Measurements from ENCODE around the gene LMO7. TPM values are rescaled to one million over a fixed set of nuclear protein-coding genes. Genes with fewer than 3 reads are reported as not detected.

LMO7 gene
- total RNA-seq, 1 experiment from 2014 or later: 18.5 TPM

GRCh38 chr13:75610466-75610865 is 25.7 kb upstream of the LMO7 start (continued):
- TF ChIP-seq ZNF138 (CRISPR knock-in tag; conservative IDR thresholded peaks at IDR 0.05) (no peak), ZBTB21 (CRISPR knock-in tag; IDR thresholded peaks at IDR 0.05; ENCODE audit: borderline replicate concordance) (no peak), ZNF232 (CRISPR knock-in tag; IDR thresholded peaks at IDR 0.05) (no peak), GABPB1 (CRISPR knock-in tag; IDR thresholded peaks at IDR 0.05) (no peak), ESRRA (CRISPR knock-in tag; IDR thresholded peaks at IDR 0.05; ENCODE audit: borderline replicate concordance) (no peak), HMGXB4 (CRISPR knock-in tag; IDR thresholded peaks at IDR 0.05) (no peak)

GRCh38 chr13:75612354-75612753 is 23.8 kb upstream of the LMO7 start:
- H3K36me3 Mint-ChIP-seq: no peaks in the 10 kb centered on the region
- no peaks in the 10 kb centered on the region for H3K27me3 Mint-ChIP-seq (ENCODE audit: low read depth)
- H3K4me1 Mint-ChIP-seq: no peaks in the 10 kb centered on the region
- DNase-seq (ENCODE audit: low spot score) (no peak), ATAC-seq (no peak)
- POLR2A ChIA-PET: no interaction called here
- CTCF ChIA-PET: no interaction called here
- H3K27ac Mint-ChIP-seq: no peak overlapping the region
- no peak for TF ChIP-seq ATF3 (CRISPR knock-in tag; conservative IDR thresholded peaks at IDR 0.05)
- no peak for TF ChIP-seq ZNF219 (CRISPR knock-in tag; IDR thresholded peaks at IDR 0.05; ENCODE audit: borderline replicate concordance)
- TF ChIP-seq CREM (CRISPR knock-in tag; IDR thresholded peaks at IDR 0.05): no peak
- no peak for TF ChIP-seq ZNF423 (CRISPR knock-in tag; IDR thresholded peaks at IDR 0.05)
- no peak for TF ChIP-seq SP1 (CRISPR knock-in tag; conservative IDR thresholded peaks at IDR 0.05)
- H3K9me3 Mint-ChIP-seq: no peaks in the 10 kb centered on the region
- no peak overlapping the region for H3K4me3 Mint-ChIP-seq

DNA sequence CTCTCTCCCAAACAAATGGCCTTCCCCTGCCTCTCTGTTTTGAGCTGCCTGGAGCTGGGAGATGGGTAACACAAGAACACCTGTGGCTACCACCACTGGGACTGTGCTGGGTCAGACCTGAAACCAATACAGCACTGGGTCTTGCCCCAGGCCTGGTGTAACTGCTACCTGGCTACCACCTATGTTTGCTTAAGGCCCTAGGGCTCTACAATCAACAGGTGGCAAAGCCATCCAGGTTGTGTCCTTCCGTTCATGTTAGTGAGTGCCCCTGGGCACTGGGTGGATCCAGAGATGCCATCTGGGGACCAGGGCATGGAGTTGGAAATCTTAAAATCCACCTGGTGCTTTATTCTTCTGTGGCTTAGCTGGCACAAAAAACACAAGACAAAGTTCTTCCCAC is 18.9 kb upstream of the LMO7 start:
- Mint-ChIP-seq H3K4me3 (no peak overlapping the region), H3K27ac (no peak overlapping the region), H3K9me3 (no peaks in the 10 kb centered on the region), H3K4me1 (no peaks in the 10 kb centered on the region), H3K27me3 (ENCODE audit: low read depth) (no peaks in the 10 kb centered on the region), H3K36me3 (no peaks in the 10 kb centered on the region)
- ChIA-PET POLR2A (no interaction called here), CTCF (interaction anchor here (0.5 kb wide), 1 partner anchor 1331 kb away, joined by 4 read pairs; no protein-coding TSS in a partner anchor)
- TF ChIP-seq RELA (CRISPR knock-in tag; IDR thresholded peaks at IDR 0.05; ENCODE audit: borderline replicate concordance): no peak
- no peak for TF ChIP-seq ETV6 (CRISPR knock-in tag; IDR thresholded peaks at IDR 0.05)
- TF ChIP-seq ELF4 (CRISPR knock-in tag; IDR thresholded peaks at IDR 0.05; ENCODE audit: low read depth): no peak
- no peak for TF ChIP-seq SP1 (CRISPR knock-in tag; conservative IDR thresholded peaks at IDR 0.05)
- TF ChIP-seq, protein P1, sequence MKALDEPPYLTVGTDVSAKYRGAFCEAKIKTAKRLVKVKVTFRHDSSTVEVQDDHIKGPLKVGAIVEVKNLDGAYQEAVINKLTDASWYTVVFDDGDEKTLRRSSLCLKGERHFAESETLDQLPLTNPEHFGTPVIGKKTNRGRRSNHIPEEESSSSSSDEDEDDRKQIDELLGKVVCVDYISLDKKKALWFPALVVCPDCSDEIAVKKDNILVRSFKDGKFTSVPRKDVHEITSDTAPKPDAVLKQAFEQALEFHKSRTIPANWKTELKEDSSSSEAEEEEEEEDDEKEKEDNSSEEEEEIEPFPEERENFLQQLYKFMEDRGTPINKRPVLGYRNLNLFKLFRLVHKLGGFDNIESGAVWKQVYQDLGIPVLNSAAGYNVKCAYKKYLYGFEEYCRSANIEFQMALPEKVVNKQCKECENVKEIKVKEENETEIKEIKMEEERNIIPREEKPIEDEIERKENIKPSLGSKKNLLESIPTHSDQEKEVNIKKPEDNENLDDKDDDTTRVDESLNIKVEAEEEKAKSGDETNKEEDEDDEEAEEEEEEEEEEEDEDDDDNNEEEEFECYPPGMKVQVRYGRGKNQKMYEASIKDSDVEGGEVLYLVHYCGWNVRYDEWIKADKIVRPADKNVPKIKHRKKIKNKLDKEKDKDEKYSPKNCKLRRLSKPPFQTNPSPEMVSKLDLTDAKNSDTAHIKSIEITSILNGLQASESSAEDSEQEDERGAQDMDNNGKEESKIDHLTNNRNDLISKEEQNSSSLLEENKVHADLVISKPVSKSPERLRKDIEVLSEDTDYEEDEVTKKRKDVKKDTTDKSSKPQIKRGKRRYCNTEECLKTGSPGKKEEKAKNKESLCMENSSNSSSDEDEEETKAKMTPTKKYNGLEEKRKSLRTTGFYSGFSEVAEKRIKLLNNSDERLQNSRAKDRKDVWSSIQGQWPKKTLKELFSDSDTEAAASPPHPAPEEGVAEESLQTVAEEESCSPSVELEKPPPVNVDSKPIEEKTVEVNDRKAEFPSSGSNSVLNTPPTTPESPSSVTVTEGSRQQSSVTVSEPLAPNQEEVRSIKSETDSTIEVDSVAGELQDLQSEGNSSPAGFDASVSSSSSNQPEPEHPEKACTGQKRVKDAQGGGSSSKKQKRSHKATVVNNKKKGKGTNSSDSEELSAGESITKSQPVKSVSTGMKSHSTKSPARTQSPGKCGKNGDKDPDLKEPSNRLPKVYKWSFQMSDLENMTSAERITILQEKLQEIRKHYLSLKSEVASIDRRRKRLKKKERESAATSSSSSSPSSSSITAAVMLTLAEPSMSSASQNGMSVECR (CRISPR knock-in tag; IDR thresholded peaks at IDR 0.05; ENCODE audit: borderline replicate concordance): no peak
- TF ChIP-seq, protein P2, sequence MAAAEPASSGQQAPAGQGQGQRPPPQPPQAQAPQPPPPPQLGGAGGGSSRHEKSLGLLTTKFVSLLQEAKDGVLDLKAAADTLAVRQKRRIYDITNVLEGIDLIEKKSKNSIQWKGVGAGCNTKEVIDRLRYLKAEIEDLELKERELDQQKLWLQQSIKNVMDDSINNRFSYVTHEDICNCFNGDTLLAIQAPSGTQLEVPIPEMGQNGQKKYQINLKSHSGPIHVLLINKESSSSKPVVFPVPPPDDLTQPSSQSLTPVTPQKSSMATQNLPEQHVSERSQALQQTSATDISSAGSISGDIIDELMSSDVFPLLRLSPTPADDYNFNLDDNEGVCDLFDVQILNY (CRISPR knock-in tag; IDR thresholded peaks at IDR 0.05): no peak
- TF ChIP-seq PRRX2 (CRISPR knock-in tag; IDR thresholded peaks at IDR 0.05): no peak
- TF ChIP-seq OVOL2 (CRISPR knock-in tag; IDR thresholded peaks at IDR 0.05; ENCODE audit: borderline replicate concordance): no peak
- DNase-seq (ENCODE audit: low spot score): no peak
- ATAC-seq: no peak

Data from WTC11 (cell line).